ENCODE results near the gene SEPTIN8.

Gene SEPTIN8

GRCh38 chr5:132781029-132781428, 4.0 kb upstream of the SEPTIN8 start:
- no peak for DNase-seq

DNA sequence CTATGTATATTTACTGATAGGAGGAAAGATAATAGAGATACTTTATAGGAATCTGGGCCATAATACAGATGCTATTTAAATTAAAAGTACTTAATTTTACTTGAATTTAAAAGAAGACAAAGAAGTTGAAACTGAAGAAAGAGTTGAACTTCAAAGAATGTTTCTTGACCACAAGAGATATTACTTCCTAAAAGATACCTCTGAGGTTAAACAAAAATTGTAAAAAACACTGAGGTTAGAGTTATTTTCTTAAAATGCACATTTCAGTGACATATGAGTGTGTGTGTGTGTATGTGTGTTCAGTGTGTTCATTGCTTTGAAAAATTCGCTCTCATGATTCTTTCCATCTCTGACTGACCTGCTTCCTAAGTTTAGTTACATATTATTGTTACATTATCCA, 3.5 kb upstream of the SEPTIN8 start:
- no peak for DNase-seq

- DNase-seq, result no peak
Measured at GRCh38 chr5:132779961-132780360, 2.9 kb upstream of the SEPTIN8 start.

DNA sequence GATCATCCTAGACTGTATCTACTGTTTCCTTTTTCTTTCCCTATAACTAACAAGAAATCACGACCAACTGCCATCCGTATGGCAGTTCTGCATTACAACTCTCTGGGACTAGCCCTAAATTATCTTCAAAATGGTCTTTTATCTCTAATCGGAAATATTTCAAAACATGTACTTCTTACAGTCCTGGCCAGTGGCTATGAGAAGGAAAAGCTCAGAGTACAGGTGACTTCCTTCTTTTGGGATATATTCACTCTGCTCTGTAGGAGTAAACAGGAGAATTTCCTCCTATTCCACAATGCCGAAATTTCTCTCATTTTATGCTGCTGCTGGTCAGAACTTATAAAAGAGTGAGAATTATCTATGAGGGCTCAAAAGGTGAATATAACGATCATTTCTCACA, 1.8 kb upstream of the SEPTIN8 start:
- DNase-seq, result no peak

GRCh38 chr5:132778129-132778528, 1.1 kb upstream of the SEPTIN8 start:
- DNase-seq, result no peak

DNA sequence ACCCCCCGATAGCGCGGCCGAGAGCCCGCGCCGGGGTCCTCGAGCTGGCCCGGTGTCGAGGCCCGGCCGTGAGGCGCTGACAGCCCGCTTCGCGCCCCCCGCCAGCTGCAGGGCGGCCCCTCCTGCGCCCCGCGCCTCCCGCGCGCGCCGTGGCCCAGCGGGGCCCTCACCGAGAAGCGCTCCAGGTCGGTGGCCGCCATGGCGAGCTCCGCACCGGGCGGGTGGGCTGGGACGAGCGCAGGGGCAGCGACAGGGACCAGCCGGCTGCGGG, 166 bp downstream of the SEPTIN8 start:
- DNase-seq, result no peak

DNA sequence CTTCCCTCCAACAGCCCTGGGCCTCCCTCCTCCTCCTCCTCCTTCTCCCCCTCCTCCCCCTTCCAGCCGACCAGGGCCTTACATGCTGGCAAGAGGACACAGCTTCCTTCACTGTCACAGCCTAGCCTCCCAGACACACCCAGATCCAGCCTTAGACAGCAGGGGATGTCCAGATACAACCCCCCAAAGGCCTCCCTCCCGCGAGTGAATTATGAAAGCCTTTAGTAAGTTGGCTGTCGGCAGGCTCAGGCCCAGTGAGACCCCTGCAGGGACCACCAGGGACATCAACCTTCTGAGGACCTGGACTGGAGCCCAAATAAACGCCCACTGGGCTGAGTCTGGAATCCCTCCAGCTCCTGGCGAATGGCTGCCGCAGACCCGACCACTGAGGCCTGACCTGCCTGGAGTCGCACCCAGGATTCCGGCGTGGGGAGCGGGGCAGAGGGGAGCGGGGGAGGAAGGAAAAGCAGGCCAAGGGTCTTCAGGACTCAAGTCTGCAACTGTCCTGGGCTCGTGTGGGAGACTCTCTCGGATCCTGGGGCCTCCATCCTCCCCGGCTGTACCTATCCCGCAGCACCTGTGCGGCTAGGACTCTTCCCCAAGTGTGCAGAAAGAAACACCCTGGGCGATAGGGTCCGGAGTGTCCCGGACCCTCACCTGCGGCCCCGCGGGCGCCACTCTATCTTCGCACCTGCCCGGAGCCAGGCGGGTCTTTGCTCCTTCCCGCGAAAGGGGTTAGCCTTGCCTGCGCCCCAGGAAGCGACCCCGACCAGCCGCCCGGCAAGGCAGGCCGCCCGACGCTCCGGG, 705 bp downstream of the SEPTIN8 start:
- no peak for DNase-seq

GRCh38 chr5:132775476-132775961, 1.5 kb downstream of the SEPTIN8 start:
- DNase-seq, result no peak

GRCh38 chr5:132774896-132775295, 2.1 kb downstream of the SEPTIN8 start:
- DNase-seq, result no peak

DNA sequence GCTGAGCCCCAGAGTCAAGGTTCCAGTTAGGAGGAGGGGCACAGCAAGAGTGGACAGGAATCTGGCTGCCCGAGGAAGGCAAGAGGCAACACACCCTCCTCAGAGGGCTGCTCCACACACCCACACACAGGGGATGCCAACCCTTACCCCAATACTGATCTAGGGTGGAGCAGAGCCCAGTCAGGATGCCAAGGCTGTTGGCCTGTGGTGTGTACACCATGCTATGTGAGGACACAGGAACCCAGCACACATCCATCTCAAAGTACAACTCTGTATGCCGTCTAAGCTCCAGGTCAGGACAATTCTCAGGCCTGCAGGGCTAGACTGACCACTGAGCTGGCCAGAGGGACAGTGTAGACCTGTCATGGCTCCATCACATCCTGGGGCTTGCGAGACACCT, 2.6 kb downstream of the SEPTIN8 start:
- DNase-seq, result no peak

DNA sequence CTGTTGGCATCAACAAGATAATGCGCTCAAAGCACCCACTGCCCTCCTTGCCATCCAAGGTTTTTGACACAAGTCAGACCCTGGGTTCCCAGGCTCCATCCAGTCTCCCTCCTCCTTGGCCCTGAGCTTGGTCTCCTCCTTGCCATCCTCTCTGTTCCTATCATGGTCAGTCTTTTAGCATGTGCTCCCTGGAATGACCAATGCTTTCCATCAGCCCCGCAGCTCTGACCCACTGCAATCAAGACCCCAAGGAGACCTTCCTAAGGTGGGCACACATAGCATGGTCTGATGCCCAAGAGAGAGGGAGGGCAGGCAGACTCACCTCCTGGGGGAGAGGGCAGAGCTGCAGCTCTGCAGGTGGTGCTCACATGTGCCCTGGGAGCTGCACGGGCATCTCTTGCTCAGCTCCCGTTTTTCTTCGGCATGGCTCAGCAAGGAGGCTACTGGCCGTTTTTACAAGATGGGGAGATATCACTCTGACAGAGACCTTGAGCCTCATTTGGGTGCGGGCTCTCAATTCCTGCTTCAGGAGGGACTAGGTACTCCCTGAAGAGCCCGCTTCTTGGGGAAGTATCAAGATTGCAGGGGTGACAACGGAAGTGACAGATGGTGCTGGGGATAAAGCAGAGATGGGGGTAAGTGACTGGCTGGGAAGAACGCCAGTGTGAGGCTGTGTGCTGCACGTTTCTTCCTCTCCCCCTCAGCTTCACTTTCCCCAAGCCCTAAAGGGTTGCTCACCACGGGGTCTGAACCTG, 3.3 kb downstream of the SEPTIN8 start:
- DNase-seq, result no peak

GRCh38 chr5:132773114-132773513, 3.9 kb downstream of the SEPTIN8 start:
- DNase-seq, result no peak

DNA sequence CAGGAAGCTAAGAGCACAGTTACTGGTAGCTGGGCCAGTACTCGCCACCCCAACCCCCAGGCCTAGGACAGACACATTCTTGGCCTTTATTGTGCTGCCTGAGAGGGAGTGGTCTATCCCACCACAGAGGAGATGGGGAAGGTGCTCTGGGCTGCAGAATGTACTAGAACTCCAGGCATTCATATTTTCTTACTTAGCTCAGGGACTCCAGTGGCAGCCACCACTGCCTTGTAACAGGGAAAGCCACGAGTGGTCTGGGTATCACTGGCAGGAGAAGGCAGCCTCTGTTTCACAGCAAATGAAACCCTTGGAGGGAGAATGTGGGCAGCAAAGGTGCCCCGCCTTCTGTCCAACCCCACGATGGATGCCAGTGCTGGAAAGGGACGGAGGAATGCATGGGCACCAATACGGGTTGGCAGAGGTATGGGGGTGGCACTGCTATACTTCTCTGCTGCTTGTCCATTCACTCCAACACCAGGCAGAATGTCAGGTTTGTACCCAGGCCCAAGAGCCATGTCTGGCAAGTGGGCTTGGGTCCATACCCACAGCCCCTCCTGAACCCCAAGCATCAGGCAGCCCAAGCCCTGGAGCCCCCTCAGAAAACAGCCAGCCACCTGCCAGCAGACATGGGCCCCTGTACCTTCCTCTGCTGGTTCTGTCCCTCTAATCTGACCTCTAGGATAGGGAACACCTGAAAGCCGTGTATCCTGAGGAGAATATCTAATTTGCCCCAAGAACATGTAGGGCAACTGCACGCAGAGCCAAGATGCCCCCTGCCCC, 4.6 kb downstream of the SEPTIN8 start:
- no peak for DNase-seq

- DNase-seq, result no peak
Measured at GRCh38 chr5:132771503-132771998, 5.5 kb downstream of the SEPTIN8 start.

- no peak for DNase-seq
Measured at GRCh38 chr5:132770476-132771159, 6.4 kb downstream of the SEPTIN8 start.

DNA sequence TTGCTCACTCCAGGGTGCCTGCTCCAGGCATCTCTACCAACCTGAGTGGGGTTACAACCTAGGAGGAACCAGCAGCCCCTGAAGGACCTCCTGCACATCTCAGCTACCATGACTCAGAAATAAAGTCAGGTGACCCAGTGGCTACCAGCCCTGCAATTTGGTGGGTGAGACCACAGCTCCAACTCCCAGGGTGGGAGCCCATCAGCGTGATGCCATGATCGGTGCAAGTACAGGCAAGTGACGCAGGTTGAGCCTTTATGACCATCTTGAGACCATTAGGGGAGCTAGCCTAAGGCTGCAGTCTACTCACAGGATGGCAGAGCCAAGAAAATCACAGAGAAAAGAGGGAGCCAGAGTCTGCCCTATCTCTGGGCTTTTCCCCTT, 8.6 kb downstream of the SEPTIN8 start:
- no peak for DNase-seq

- DNase-seq, result no peak
Measured at GRCh38 chr5:132767150-132767549, 9.9 kb downstream of the SEPTIN8 start.

- no peak for DNase-seq
Measured at GRCh38 chr5:132766806-132767055, 10.3 kb downstream of the SEPTIN8 start.

DNA sequence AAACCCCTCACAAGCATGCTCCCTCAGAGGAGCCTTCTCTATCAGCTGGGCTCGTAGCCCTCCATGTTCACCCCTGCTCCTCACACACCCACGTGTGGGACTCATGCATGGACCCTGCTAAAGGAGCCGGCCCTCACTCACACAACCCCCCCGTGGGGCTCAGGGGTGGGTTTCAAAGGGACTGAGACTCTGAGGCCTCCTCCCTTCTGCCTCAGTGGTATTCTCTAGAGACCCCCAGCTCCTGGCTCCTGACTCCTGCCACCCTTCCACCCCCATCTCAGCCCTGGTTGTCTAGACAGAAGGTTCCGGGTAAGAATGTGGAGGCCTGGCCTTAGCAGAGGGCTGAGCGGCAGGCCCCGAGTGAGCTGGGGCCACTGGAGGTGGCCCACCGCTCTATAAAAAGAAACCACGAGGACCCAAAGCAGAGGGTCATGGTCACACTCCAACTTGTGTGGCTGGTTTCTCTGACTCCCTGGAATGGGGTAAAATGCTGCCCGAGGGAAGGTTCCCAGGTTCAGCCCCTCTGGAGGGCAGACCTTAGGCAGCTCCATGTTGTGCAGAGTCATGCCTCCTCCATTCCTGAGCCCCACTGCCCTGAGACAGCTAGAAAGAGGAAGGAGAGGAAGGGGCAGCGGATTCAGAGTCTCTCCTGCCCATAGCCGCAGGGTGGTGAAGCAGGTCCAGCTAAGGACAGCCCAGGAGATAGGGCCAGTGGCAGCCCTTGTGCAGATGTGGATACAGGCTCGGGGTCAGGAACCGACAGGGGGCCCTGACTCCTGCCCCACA, 10.8 kb downstream of the SEPTIN8 start:
- no peak for DNase-seq

DNA sequence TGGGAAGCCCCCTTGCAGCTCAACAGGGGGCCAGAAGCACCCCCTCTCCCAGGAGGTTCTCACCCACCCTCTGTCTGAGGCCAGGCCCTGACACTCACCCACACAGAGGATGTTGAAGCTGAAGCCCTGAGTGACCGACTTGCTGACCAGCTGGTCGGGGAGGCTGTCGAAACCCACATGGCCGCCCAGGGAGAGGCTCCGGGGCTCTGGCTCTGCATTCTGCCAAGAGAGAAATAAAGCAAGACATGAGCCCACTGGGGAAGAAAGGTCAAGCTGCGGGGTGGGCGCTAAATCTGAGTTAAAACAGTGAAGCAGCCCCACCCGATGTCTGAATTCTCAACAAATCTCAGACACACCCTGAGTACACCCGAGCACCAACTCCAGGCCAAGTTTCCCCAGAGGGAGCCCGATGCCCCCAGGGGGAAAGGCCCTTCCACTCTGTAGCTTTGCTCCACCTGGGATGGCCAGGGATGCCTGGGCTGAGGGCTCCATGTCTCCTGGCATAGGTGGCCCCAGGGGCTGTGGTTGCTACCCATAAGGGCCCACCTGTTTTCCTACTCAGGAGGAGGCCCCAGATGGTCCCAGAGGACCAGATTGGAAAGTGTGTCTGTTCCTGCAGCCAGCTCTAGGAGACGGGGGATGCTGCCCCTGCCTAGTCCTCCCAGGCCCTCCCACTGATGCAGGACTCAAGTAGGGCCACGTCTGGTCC, 11.6 kb downstream of the SEPTIN8 start:
- DNase-seq, result no peak

- no peak for DNase-seq
Measured at GRCh38 chr5:132764671-132765238, 12.3 kb downstream of the SEPTIN8 start.
